Uterus (tissue), 4 donors: ENCODE measurements around the gene SLC38A10. TPM values are rescaled to one million over a fixed set of nuclear protein-coding genes. Genes with fewer than 3 reads are reported as not detected.

ENCODE experiments used
- DNase-seq, 2 donors: peaks; one replicate each; pipeline ENCODE4 v3.0.0-alpha.2; 2019 to 2020
- H3K27ac ChIP-seq, 2 donors: fragments of 200-600 bp; sonication (generic); 1 replicate in 1 of 2; 2 replicates in 1 of 2; pipeline ENCODE4 v1.5.1; 2016 to 2018
- H3K27me3 ChIP-seq, 2 donors: fragments of 200-600 bp; sonication (generic); one replicate each; pipeline ENCODE4 v1.5.1; 2018 to 2019; ENCODE audit warnings: control low read depth in 1 of 2
- H3K36me3 ChIP-seq, 2 donors: fragments of 200-600 bp; sonication (generic); one replicate each; pipeline ENCODE4 v1.5.1; 2019; ENCODE audit warnings: control low read depth in 1 of 2
- H3K4me1 ChIP-seq, 2 donors: fragments of 200-600 bp; sonication (generic); one replicate each; pipeline ENCODE4 v1.5.1; 2018 to 2019; ENCODE audit warnings: control low read depth in 1 of 2
- H3K4me3 ChIP-seq, 2 donors: fragments of 200-600 bp; sonication (generic); 1 replicate in 1 of 2; 2 replicates in 1 of 2; pipeline ENCODE4 v1.5.1; 2018 to 2019; ENCODE audit warnings: mild to moderate bottlenecking in 1 of 2
- H3K9me3 ChIP-seq, 2 donors: fragments of 200-600 bp; sonication (generic); one replicate each; pipeline ENCODE4 v1.5.1; 2019; ENCODE audit warnings: control low read depth in 1 of 2
- CTCF ChIP-seq, 4 experiments: fragments of 200-600 bp in 2 of 4; fragments of 450-650 bp in 2 of 4; sonication (generic) in 2 of 4; IDR thresholded peaks; one replicate each; pipeline ENCODE4 v1.5.1; 2016 to 2019; ENCODE audit warnings: antibody characterized with exemption in 4 of 4, mild to moderate bottlenecking in 2 of 4, moderate library complexity in 1 of 4
- POLR2A ChIP-seq, 2 donors: fragments of 450-650 bp; IDR thresholded peaks; one replicate each; pipeline ENCODE4 v1.6.1; 2016; ENCODE audit warnings: antibody characterized with exemption in 2 of 2, mild to moderate bottlenecking in 1 of 2, moderate library complexity in 1 of 2
- intact Hi-C: fragments of 100-400 bp; cut with DNase I; formaldehyde crosslinking; loops from one replicate; pipeline ENCODE4 v1.15.1; 2023; ENCODE audit warnings: low total_unique reads
- total RNA-seq, 4 donors: library from RNA; depleted of rRNA in 3 of 4; stranded (reverse); fragments of >200 nt in 3 of 4; gene quantifications; one replicate each; pipeline versions ENCODE4 v1.1.0 to v1.2.4, GENCODE V29; 2014 to 2023
- donor health status: DM: yes; HTN: yes; CAD: no.

Gene SLC38A10
- total RNA-seq, 4 donors from 2014 or later: 50.7 to 55.4 (median 53.3) TPM

- no peak overlapping the region for H3K27ac ChIP-seq
- H3K4me1 ChIP-seq: no peaks in the 10 kb centered on the region
- H3K9me3 ChIP-seq: no peaks in the 10 kb centered on the region
- intact Hi-C loops: no loop called here
- no peak overlapping the region for H3K4me3 ChIP-seq
- no peaks in the 10 kb centered on the region for H3K36me3 ChIP-seq
- no peak for DNase-seq
- no peak for TF ChIP-seq POLR2A (IDR thresholded peaks at IDR 0.05)
- no peak for TF ChIP-seq CTCF (IDR thresholded peaks at IDR 0.05)
- H3K27me3 ChIP-seq: no peaks in the 10 kb centered on the region
Observed at GRCh38 chr17:81198826-81199481, 96.2 kb downstream of the SLC38A10 start.

GRCh38 chr17:81197831-81198490, 97.1 kb downstream of the SLC38A10 start:
- TF ChIP-seq POLR2A (IDR thresholded peaks at IDR 0.05): no peak
- TF ChIP-seq CTCF (IDR thresholded peaks at IDR 0.05): no peak
- Histone ChIP-seq H3K4me3 (no peak overlapping the region), H3K9me3 (no peaks in the 10 kb centered on the region), H3K36me3 (no peaks in the 10 kb centered on the region), H3K4me1 (no peaks in the 10 kb centered on the region), H3K27me3 (no peaks in the 10 kb centered on the region), H3K27ac (no peak overlapping the region)
- intact Hi-C loops: no loop called here
- DNase-seq: no peak

GRCh38 chr17:81197409-81197795, 97.7 kb downstream of the SLC38A10 start:
- Histone ChIP-seq H3K4me3 (no peak overlapping the region), H3K4me1 (no peaks in the 10 kb centered on the region), H3K27me3 (no peaks in the 10 kb centered on the region), H3K36me3 (no peaks in the 10 kb centered on the region), H3K9me3 (no peaks in the 10 kb centered on the region), H3K27ac (no peak overlapping the region)
- DNase-seq: no peak
- TF ChIP-seq POLR2A (IDR thresholded peaks at IDR 0.05) (no peak), CTCF (IDR thresholded peaks at IDR 0.05) (no peak)
- intact Hi-C loops: no loop called here

- TF ChIP-seq POLR2A (IDR thresholded peaks at IDR 0.05): no peak
- no peak for TF ChIP-seq CTCF (IDR thresholded peaks at IDR 0.05)
- intact Hi-C loops: no loop called here
- Histone ChIP-seq H3K4me3 (no peak overlapping the region), H3K4me1 (no peaks in the 10 kb centered on the region), H3K27me3 (no peaks in the 10 kb centered on the region), H3K36me3 (no peaks in the 10 kb centered on the region), H3K27ac (no peak overlapping the region), H3K9me3 (no peaks in the 10 kb centered on the region)
- DNase-seq: no peak
Observed at GRCh38 chr17:81196505-81197408, 98.3 kb downstream of the SLC38A10 start.
